IPS-18c (cell line): ENCODE measurements around the gene LRP8.

Experiments
- H3K4me3 ChIP-seq: 2 replicates; pipeline ENCODE4 v1.7.0; 2013; ENCODE audit warnings: low read depth, mild to moderate bottlenecking, low read length, moderate library complexity; ENCODE audit not compliant: insufficient read depth
- H3K9me3 ChIP-seq: one replicate; pipeline ENCODE4 v1.6.1; 2013; ENCODE audit warnings: mild to moderate bottlenecking, low read length, moderate library complexity; ENCODE audit not compliant: control insufficient read depth, insufficient read depth

The LRP8 gene

DNA sequence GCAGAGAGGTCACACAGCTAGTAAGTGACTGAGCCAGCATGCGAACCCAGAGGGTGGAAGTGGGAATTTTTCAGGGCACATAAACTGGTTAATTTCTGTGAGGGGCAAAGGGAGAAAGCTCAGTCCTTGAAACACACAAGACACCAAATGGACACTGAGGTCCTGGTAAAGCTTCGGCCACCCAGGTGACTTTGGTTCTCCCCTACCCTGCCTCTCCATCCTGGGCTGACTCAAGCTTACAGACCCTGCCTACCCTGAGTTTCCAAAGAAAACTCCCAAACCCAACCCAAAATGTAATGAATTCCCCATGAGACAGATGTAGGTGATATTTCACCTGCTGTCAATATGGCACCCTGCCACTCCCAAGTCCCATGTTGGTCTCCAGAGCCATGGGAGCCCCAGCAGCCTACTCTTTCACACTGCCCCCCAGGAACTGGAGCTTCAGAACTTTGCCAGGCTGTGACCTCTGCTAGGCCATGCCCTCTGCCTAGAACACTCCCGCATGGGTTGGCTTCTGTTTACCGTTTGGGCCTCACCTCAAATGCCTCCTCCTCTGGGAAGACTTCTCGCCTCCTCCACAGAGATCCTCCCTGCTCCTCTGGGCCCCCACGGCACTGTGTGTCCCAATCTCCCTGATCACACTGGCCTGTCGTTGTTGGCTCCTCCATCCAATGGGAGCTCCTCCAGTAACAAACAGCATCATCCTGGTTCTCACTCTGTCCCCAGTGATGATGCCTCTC, 3.7 kb upstream of the LRP8 start:
- no peak overlapping the region for H3K4me3 ChIP-seq
- peaks cover 2% of the 10 kb centered on the region for H3K9me3 ChIP-seq

DNA sequence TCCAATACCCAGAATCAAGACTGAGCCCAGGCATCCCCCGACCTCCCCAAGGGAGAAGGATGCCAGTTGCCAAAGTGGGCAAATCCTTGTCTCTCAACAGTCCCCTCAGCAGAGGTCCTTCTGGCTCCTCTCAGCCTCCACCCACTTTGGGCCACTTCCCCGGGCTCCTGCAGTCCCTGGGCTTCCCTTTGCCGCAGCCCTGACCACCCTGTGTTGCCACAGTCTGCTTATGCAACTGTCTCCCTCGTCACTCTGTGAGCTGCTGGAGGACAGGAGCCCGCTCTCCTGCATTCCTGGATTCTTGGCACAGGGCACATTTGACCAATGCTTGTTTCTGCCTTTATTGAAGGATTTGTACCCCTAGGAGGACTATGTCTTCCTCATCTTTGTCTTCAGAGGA, 2.9 kb upstream of the LRP8 start:
- Histone ChIP-seq H3K9me3 (peaks cover 2% of the 10 kb centered on the region), H3K4me3 (no peak overlapping the region)

DNA sequence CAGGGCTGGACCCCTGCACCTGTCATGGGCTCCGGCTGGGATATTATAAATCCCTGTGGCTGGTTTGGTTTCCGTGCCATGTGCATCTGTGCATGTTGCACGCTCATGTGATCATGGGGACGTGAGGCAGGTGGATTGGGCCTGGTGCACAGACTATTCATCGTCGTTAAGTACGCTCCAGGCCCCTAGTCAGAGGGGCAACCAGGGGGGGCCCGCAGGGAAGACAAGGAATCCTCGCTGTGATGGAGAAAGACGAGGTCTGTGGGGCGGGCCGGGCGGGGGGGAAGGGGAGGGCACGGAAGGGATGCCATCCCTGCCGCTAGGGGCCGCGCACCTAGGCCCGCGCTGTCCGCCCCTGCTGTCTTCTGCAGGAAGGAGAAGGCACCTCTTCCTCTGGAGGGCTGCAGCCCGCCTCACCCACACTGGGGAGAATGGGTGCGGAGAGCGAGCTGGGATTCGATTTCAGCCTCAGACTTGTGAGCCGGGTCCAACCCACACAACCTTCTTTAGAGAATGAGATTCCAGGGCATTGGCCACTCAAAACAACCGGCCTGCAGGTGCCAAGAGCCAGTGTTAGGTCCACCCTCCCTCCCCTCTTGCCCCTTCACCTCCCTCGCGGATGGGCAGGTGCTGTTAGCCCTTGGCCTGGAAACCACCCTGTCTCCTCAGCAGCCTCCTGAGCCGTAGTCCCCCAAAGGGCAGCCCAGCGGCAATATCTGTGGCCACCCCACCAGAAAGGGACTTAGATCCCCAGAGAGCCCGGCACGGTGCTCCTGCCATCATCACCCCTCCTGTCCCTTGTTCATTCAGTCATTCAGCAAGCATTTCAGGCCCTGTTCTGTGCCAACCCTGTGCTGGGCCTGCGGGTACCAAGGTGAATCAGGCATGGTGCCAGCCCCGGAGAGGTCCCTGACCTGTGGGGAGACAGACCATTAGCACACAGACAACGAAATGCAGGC, 950 bp upstream of the LRP8 start:
- H3K4me3 ChIP-seq: peak overlapping the region; percentile 81
- H3K9me3 ChIP-seq: peaks cover 2% of the 10 kb centered on the region

DNA sequence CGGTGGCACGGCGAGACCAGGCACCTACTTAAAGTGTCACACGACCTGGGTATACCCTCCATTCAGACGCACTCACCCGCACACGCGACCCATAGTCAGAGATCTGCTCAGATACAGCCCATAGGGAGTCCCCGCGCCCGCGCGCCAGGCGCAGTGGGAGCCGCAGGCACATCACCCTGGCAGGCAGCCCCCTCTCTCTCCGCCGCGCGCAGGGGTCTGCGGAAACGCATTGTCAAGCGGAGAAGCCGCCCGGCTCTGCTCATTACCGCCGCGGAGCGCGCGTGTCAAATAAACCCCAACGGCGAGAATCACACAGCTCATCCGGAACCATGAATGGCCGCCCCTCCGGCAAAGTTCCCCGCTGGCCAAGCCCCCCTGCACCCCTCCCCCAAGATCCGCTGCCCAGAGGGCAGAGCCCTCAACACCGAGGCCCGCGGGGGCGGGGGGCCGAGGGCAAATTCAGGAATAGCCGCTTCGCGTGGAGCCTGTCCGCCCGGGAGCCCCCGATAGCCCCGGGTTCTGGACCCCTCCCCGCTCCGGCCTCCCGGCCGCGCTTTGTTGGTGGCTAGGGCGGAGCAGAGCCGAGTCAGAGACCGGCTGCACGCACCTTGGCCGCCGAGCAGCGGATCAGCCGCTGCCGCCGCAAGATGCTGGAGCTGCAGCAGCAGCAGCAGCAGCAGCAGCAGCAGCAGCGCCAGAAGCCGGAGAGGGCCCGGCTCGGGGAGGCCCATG, 522 bp downstream of the LRP8 start:
- H3K4me3 ChIP-seq: peak overlapping the region; percentile 89
- peaks cover 2% of the 10 kb centered on the region for H3K9me3 ChIP-seq

DNA sequence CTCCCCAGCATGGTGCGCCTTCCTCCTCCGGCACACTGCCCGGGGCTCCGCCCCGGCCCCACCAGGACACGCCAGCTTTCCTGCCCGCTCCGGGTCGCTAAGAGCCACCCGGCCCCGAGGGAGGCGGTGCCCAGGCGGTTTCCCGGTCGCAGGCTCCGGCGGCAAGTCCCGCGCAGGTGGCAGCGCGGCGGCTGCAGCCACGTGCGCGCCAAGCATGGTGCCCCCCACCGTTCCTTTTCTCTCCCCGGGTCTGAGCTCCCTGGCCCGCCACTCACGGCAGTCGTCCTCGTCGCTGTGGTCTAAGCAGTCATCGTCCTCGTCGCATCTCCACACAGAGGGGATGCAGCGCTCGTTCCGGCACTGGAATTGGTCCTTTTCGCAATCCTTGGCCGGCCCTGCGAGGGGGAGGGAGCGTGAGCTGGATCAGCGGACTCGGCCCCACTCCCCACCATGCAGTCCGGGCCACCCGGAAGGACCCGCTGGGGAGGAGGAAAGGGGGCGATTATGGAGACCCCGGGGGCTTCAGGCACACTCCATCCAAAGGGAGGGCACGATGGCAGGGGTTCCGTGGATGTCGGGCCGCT, 1.2 kb downstream of the LRP8 start:
- Histone ChIP-seq H3K4me3 (peak overlapping the region; percentile 89), H3K9me3 (peaks cover 2% of the 10 kb centered on the region)

DNA sequence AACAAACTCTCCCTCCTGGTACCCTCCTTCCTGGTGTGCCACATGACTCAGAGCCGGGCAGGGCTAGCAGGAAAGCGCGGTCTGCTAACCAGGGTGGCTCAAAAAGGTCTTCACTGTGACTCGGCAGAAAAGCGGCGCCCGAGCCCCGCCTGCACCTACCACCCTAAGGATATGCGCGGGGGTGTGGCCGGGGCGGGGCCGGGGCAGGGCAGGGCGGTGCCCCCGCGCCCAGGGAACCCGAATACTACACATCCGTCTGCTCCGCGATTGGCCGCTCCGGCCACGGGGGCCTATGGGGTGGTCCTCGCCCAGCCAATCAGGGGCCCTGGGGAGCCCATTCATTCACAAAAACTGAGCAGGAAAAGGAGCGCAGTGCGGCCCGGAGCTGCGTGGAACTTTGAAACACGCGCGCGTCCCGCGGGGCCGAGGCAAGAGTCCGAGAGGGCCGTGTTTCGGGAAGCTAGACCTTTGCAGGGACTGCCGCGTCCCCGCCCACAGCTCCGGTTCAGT, 1.7 kb downstream of the LRP8 start:
- Histone ChIP-seq H3K9me3 (peaks cover 2% of the 10 kb centered on the region), H3K4me3 (peak overlapping the region; percentile 89)

DNA sequence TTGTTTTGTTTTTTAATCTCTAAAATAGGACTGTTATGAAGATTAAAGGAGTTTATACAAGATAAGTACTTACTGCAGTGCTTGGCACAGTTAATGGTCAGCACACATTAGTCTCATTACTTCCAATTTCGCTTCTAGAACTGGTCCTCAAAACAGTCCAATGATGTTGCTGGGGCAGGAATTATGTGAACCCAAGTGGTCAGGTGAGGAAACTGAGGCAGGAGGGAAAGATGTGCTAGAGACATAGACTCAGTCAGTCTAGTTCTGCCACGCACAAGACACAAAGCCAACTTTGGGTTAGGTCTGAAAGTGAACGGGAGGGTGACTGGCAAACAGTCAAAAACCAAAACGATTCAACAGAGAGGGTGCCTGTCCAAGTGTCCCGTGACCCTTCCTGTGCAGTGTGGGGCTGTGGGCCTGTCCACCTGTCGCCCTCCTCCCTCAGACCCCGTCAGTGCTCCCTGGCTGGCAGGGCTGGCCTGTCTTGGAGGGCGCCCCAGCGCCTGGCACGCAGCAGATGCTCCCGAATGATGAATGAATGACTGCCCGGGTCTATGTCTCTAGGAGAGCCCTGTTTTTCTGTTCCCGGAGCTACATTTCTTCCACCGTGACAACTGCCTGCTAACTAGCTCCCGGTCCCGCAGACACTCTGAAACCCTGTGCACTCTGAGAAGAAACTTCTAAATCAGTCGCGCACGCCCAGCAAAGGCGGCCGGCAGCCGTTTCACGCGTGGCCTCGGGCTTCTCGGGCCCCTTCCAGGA, 2.4 kb downstream of the LRP8 start:
- peak overlapping the region; percentile 38; the same call in 1 of the 2 replicates for H3K4me3 ChIP-seq
- H3K9me3 ChIP-seq: peaks cover 2% of the 10 kb centered on the region

DNA sequence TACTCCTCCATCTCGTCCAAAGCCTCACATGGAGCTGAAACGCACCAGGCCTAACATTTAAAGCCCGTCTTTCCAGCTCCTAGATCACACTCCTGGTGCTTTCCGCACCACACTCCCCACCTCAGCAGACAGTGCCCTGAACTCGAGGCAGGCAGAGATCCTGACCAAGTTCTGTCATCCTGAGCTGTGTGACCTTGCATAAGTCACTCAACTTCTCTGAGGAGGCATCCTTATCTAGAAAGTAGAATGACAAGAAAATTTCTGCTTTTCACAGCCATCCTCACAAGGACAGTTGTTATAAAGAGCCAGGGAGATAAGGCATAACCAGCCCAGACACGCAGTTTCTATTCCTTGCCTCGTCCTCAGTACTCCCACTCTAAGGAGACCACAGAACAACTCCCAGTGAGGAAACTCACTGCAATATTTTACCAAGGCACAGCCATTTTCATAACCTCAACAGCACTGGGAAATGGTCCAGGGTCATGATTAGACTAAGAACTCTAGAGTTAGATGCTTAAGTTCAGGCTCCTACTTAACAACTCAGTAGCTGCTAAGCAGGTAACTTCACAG, 3.1 kb downstream of the LRP8 start:
- H3K4me3 ChIP-seq: no peak overlapping the region
- peaks cover 2% of the 10 kb centered on the region for H3K9me3 ChIP-seq

DNA sequence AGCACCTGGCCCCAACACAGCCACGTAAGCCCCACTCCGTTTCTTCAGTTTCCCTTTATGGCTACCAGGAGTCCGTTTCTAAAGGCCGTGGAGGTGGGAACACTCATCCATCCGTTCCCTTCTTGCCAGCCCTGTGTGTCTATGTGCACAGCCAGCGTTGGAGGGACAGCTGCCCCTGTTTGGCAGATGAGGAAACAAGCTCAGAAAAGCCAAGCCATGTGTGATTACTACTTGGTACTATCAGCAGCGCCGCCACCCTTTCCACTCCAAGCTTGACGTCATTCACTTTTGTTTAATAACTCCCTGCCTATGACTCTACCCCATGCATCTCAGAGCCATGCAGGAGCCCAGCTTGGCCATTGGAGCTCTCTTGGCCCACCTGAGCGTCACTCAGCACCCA, 3.5 kb downstream of the LRP8 start:
- peaks cover 2% of the 10 kb centered on the region for H3K9me3 ChIP-seq
- no peak overlapping the region for H3K4me3 ChIP-seq

DNA sequence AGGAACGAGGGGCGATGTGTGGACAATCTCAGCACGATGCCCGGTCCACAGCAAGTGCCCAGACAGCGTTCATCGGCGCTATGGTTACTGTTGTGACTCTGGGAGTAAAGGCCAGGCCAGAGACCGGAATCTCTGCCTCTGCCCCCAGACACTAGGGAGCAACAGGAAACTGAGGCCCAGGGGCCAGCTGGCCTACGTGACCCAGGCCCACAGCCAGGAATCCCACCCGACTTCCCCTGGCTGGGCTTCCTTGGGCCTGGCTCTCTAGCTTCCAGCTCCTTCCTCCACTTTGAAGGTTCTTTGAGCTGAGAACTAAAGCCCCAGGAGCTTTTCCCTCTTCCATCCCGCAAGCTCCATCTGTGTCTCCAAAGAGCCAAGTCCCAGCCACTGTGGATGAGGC, 4.6 kb downstream of the LRP8 start:
- Histone ChIP-seq H3K9me3 (no peaks in the 10 kb centered on the region), H3K4me3 (no peak overlapping the region)

DNA sequence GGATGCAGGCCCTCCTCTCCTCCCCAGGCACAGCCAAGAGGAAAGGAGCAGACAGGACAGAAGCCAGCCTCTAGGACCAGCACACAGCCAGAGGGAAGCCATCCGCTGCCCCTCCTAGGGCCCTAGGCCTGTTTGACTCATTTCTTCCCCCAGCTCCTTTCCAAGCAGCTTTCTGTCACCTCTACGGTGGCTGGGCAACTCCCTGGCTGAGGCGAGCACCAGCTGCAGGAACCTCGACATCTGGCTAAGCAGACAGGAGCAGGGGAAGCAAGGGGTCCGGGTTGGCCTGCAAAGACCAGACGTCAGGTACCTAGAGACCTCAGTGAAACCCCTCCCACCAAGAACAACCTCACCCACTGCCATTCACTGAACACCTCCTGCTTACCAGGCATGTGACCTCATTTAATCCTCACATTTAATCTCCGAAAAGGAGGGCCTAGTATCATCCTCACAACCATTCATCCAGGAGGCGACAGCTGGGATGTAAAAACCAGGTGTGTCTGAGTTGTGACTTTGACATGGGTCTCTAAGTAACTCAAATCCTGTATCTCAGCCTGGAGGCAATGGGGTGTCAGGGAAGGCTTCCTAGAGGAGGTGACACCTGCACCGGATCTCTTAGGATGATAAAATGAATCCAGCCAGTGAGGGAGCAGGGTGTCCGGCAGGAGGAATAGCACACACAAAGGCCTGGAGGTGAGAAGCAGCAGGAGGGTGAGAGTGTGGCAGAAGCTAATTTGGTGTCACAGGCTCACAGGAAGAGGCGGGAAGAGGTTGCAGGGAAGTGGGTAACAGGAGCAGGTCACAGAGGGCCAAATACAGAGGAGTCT, 5.9 kb downstream of the LRP8 start:
- Histone ChIP-seq H3K4me3 (no peak overlapping the region), H3K9me3 (no peaks in the 10 kb centered on the region)

DNA sequence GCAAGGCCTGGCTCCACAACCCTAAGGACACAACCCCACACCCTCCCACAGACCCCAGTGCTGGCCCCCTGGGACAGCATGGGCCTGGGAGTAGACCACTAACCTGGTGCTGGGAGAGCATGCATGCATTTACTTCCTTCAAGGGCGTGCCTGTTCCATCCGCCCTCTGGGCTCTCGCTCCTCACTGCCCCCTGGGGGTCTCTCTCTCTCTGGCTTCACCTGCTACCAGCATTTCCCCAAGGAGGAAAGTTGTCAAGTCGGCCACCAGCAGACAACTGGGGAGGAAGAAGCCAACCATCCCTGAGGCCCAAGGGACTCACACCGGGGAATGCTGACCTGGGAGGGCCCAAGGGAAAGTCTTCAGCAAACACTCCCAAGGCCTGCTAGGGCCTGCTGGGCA, 6.5 kb downstream of the LRP8 start:
- H3K9me3 ChIP-seq: no peaks in the 10 kb centered on the region

DNA sequence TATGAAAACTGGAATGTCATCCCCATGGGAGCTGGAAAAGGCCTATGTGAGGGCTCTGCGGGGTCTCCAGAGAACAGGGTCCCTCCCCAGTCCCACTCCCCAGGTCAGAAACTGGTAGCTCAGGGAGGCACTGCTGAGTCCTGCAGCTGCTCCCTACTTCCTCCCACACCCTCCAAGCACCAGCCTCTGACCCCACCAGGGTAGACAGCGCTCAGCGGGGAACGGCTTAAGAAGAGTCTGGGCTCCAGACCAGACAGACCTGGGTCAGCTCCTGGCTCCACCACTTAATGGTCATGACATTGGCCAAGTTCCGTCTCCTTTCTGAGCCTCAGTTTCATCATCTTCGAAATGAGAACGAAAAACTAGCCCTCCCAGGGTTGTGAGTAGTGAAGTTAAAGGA, 7.2 kb downstream of the LRP8 start:
- H3K4me3 ChIP-seq: no peak overlapping the region
- H3K9me3 ChIP-seq: no peaks in the 10 kb centered on the region

More for the DNA sequence above, 6.5 kb downstream of the LRP8 start:
- no peak overlapping the region for H3K4me3 ChIP-seq

DNA sequence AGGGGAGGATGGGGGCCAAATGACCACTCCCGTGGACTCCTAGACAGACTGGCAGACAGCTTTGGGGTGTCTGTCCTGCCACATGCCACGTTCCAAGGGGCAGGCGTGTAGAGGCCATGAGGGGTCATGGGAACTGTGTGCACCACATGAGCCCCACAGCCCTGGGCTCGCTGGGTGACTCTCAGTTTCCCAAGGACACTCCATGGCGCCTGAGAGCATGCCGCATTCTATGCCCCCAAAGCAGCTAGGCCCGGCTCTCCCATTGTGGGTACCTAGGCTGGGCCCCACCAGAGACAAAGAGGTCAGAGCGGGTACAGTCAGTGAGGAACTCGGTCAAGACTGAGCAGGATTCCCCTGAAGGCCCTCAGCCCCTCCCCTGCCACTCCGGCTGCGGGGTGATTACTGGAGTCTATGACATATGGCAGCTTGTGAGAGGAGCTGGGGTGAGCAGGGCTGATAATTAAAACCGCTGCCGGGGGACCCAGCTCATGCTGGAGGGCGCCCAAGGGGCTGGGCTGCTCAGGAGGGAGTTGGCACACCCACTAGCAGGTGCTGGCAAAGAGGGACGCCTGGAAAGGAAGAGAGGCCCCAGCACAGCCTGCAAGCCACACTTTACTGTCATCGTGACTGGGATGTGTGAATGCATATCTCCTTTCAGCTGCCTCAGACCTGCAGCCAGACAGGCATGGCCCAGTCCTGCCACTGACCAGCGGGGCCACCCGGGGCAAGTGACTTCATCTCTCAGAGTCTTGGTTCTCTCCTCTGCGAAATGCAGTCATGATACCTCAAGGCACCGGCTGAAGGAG, 8.4 kb downstream of the LRP8 start:
- no peak overlapping the region; the same call in 1 of the 2 replicates for H3K4me3 ChIP-seq
- no peaks in the 10 kb centered on the region for H3K9me3 ChIP-seq
